Neural progenitor cell (in vitro differentiated cells): ENCODE results near the gene TMEM126A.

Source experiments
- CTCF ChIP-seq: fragments of 200-600 bp; sonication (generic); IDR thresholded peaks from 2 replicates; pipeline ENCODE4 v1.5.1; 2017; ENCODE audit warnings: antibody characterized with exemption, mild to moderate bottlenecking
- EZH2 ChIP-seq: fragments of 200-600 bp; sonication (generic); IDR thresholded peaks from 2 replicates; pipeline ENCODE4 v1.6.1; 2017; ENCODE audit warnings: antibody characterized with exemption, mild to moderate bottlenecking, moderate library complexity
- EZH2phosphoT487 ChIP-seq: fragments of 200-600 bp; sonication (generic); IDR thresholded peaks from 2 replicates; pipeline ENCODE4 v1.6.1; 2017; ENCODE audit warnings: antibody characterized with exemption

GRCh38 chr11:85627998-85628770 lies 19.6 kb upstream of the TMEM126A start, which contains the start of gene TMEM126B:
- TF ChIP-seq EZH2 (no peak), CTCF (no peak), EZH2phosphoT487 (no peak)
